Mesendoderm (in vitro differentiated cells): ENCODE measurements around the gene GLIS1.

ENCODE experiments used
- DNase-seq: peaks from one replicate; pipeline ENCODE4 v3.0.0; 2013
- H2AK5ac ChIP-seq: 2 replicates; pipeline ENCODE4 v1.6.1; 2013; ENCODE audit warnings: low read length, inconsistent platforms
- H2BK120ac ChIP-seq: 2 replicates; pipeline ENCODE4 v1.6.1; 2013; ENCODE audit warnings: low read depth, mild to moderate bottlenecking, low read length, moderate library complexity, mixed read lengths
- H2BK15ac ChIP-seq: replicated peaks from 2 replicates; pipeline ENCODE4 v1.6.1; 2013; ENCODE audit warnings: low read depth, mild to moderate bottlenecking, moderate library complexity
- H2BK5ac ChIP-seq: 2 replicates; pipeline ENCODE4 v1.6.1; 2013; ENCODE audit warnings: low read length, inconsistent platforms
- H3K18ac ChIP-seq: 2 replicates; pipeline ENCODE4 v1.6.1; 2013; ENCODE audit warnings: mild to moderate bottlenecking, low read length, mixed read lengths
- H3K23ac ChIP-seq: one replicate; pipeline ENCODE4 v1.6.1; 2013; ENCODE audit warnings: low read length
- H3K27ac ChIP-seq: 2 replicates; pipeline ENCODE4 v1.5.1; 2013; ENCODE audit warnings: low read depth, mild to moderate bottlenecking, inconsistent platforms, low read length, moderate library complexity
- H3K27me3 ChIP-seq: 2 replicates; pipeline ENCODE4 v1.6.1; 2013; ENCODE audit warnings: low read length, control low read depth, mild to moderate bottlenecking, inconsistent platforms; ENCODE audit not compliant: insufficient read depth, poor library complexity
- H3K36me3 ChIP-seq: 2 replicates; pipeline ENCODE4 v1.6.1; 2013; ENCODE audit warnings: low read length, inconsistent platforms; ENCODE audit not compliant: control insufficient read depth, insufficient read depth
- H3K4ac ChIP-seq: one replicate; pipeline ENCODE4 v1.6.1; 2013; ENCODE audit warnings: low read depth, mild to moderate bottlenecking, low read length, moderate library complexity
- H3K4me1 ChIP-seq: 2 replicates; pipeline ENCODE4 v1.6.1; 2013; ENCODE audit warnings: low read depth, low read length, inconsistent platforms; ENCODE audit not compliant: control insufficient read depth
- H3K4me2 ChIP-seq: 2 replicates; pipeline ENCODE4 v1.6.1; 2013; ENCODE audit warnings: low read length
- H3K4me3 ChIP-seq: 2 replicates; pipeline ENCODE4 v1.5.1; 2013; ENCODE audit warnings: mild to moderate bottlenecking, low read length
- H3K56ac ChIP-seq: one replicate; pipeline ENCODE4 v1.6.1; 2013; ENCODE audit warnings: low read length
- H3K79me1 ChIP-seq: 2 replicates; pipeline ENCODE4 v1.6.1; 2013; ENCODE audit warnings: low read length, inconsistent platforms
- H3K79me2 ChIP-seq: 2 replicates; pipeline ENCODE4 v1.6.1; 2013; ENCODE audit warnings: mild to moderate bottlenecking, low read length; ENCODE audit not compliant: control insufficient read depth, insufficient read depth
- H3K9ac ChIP-seq: 2 replicates; pipeline ENCODE4 v1.6.1; 2013; ENCODE audit warnings: low read length, inconsistent platforms
- H4K5ac ChIP-seq: one replicate; pipeline ENCODE4 v1.6.1; 2013; ENCODE audit warnings: low read length
- H4K8ac ChIP-seq: one replicate; pipeline ENCODE4 v1.6.1; 2013; ENCODE audit warnings: low read depth, mild to moderate bottlenecking, control low read depth, low read length, moderate library complexity
- WGBS: extraction: QIAGEN DNeasy Blood & Tissue Kit; methylation state at CpG from one replicate; pipeline ENCODE4 v1.1.7; 2013; ENCODE audit warnings: low lambda C conversion rate, missing lambda C conversion rate; ENCODE audit not compliant: insufficient coverage; ENCODE audit errors: extremely low coverage; 5-methylcytosine and 5-hydroxymethylcytosine counted together

Gene GLIS1

DNA sequence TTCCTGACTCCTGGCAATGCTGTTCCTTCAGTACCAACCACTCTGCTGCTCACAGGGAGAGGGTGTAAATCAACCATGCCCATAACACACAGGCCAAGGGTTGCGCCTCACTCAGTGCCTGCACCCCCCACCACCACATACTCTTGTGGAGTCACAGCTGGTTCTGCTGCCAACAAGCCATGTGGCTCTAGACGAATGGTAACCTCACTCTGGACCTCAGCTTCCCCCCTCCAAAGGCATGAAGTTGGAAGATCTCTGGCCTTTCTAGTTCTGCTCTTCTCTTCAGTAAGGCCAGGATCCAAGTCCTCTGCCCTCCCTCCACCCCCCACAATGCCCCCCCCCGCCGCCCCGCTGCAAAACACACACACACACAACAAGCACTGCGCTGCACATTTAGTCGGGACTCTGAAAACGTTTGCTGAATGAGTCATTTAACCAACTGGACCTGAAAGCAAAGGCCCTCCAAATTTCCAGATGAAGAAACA is 1.7 kb upstream of the GLIS1 start:
- Histone ChIP-seq H3K4me3 (no peak overlapping the region), H2BK15ac (no peak overlapping the region), H4K5ac (no peak overlapping the region), H3K4ac (no peak overlapping the region), H3K4me2 (no peak overlapping the region), H2BK120ac (no peak overlapping the region), H3K79me1 (no peaks in the 10 kb centered on the region), H4K8ac (no peak overlapping the region), H3K79me2 (peaks cover 7% of the 10 kb centered on the region), H3K27me3 (peaks cover 2% of the 10 kb centered on the region), H2BK5ac (no peak overlapping the region), H2AK5ac (peak overlapping the region; percentile 48), H3K18ac (no peak overlapping the region), H3K27ac (no peak overlapping the region), H3K9ac (no peak overlapping the region), H3K36me3 (no peaks in the 10 kb centered on the region), H3K4me1 (peaks cover 13% of the 10 kb centered on the region), H3K23ac (no peak overlapping the region), H3K56ac (no peak overlapping the region)
- WGBS: no CpG with 5 or more reads among the region's 8 CpGs
- DNase-seq: no peak

DNA sequence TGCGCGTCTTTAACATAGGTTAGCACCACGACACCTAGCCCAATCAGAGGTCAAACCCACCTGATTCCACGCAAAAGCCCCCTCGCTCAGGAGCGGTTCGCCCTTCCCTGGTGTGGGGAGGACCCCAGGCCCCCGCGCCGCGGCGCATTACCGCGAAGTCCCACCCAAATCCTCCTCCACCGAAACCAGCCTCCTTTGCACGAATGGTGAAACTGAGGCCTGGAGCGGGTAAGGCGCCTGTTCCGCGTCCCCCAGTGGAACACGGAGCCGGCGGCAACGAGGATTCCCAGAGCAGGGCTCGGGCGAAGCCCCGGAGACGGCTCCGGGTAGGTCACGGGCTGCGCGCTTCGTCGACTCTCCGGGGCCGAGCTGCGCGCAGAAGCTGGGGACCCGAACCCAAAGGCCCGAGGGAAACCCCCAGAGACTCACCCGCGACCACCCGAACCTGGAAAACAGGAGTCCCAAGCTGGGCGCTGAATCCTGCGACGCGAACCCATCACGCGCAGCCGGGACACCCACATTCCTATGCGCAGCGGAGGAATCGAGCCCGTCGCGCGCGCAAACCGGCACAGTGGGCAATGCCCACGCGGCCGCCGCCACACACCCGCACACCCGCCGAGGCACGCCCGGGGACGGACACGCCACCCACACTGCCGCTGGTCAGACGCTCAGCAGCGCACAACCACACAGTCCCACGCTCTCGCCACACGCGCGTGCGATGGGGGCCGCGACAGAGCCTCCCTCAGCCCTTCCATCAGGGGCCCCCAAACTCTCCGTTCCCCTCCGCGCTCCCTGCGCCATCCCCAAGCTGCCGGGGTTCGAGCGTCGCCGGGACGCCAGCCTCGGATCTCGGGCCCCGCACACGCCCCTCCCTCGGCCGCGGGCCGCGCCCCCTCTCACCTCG is 507 bp downstream of the GLIS1 start:
- H3K18ac ChIP-seq: peak overlapping the region; percentile 98

DNA sequence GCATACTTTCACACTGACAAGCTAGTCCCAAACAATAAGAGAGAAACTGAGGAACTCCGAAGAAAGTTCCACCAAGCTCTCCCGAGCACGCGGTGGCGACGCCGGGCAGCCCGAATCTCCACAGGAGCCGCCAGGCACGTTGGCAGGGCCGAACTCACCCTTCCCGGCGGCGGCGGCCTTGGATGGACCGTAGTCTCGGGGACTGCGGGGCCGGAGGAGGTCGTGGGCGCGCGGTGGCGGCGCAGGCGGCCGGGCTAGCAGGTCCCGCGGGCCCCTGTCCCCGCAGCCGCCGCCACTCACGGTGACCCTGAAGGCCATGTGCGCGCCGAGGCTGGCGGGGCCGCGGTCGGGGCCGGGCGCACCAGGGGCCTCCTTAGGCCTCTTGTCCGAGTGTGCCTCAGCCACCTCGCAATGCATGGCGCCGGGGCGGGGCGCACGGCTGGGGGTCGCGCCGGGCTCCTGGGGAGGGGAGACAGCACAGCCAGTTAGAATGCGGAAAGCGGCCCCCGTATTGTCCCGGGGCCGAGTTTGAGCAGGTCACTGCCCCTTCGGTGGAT is 1.2 kb downstream of the GLIS1 start:
- Histone ChIP-seq H4K5ac (no peak overlapping the region), H3K23ac (no peak overlapping the region), H2BK15ac (no peak overlapping the region), H3K4me2 (peak overlapping the region; percentile 93), H3K27ac (no peak overlapping the region), H3K4ac (peak overlapping the region; percentile 28), H2BK5ac (no peak overlapping the region), H3K56ac (peak overlapping the region; percentile 94), H3K36me3 (no peaks in the 10 kb centered on the region), H3K18ac (peak overlapping the region; percentile 98), H4K8ac (no peak overlapping the region), H3K79me2 (peaks cover 23% of the 10 kb centered on the region), H2BK120ac (peak overlapping the region; percentile 35), H3K4me3 (peak overlapping the region; percentile 52), H3K4me1 (peaks cover 22% of the 10 kb centered on the region), H3K79me1 (peaks cover 7% of the 10 kb centered on the region), H3K9ac (peak overlapping the region; percentile 80), H3K27me3 (peaks cover 2% of the 10 kb centered on the region), H2AK5ac (no peak overlapping the region)
- peak; percentile 75 for DNase-seq
- no CpG with 5 or more reads among the region's 58 CpGs for WGBS

More for the DNA sequence above, 507 bp downstream of the GLIS1 start:
- Histone ChIP-seq H2BK15ac (no peak overlapping the region), H2BK5ac (peak overlapping the region; percentile 21), H4K5ac (no peak overlapping the region), H3K27ac (no peak overlapping the region), H3K79me2 (peaks cover 21% of the 10 kb centered on the region), H3K79me1 (peaks cover 7% of the 10 kb centered on the region), H3K4me3 (peak overlapping the region; percentile 52), H3K4me2 (peak overlapping the region; percentile 93), H3K9ac (peak overlapping the region; percentile 80), H3K36me3 (no peaks in the 10 kb centered on the region), H3K56ac (peak overlapping the region; percentile 94), H3K4ac (peak overlapping the region; percentile 28), H3K4me1 (peaks cover 22% of the 10 kb centered on the region), H2BK120ac (no peak overlapping the region), H3K27me3 (peaks cover 2% of the 10 kb centered on the region), H3K23ac (peak overlapping the region; percentile 66), H2AK5ac (no peak overlapping the region), H4K8ac (no peak overlapping the region)
- no peak for DNase-seq
- no CpG with 5 or more reads among the region's 101 CpGs for WGBS

DNA sequence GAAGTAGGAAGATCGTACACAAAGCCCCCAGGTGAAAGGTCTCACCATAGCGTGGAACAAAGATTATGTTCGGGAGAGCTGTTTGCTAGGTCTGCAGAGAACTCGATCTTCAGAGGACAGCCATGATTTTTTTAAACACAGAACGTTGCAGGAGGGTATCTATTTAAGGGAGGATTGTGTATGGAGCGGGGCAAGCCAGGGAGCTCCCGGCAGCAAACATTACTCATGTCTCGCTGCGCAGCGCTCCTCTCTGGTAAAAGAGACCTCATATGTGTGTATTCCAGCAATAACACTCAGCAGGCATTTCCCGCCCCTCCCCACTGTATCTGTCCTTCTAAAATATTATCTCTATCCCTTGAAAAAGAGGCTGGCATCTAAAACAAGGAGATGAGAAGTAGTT is 2.7 kb downstream of the GLIS1 start:
- Histone ChIP-seq H2BK5ac (no peak overlapping the region), H3K36me3 (no peaks in the 10 kb centered on the region), H3K4me1 (peaks cover 24% of the 10 kb centered on the region), H2BK120ac (no peak overlapping the region), H3K27me3 (peaks cover 2% of the 10 kb centered on the region), H4K5ac (no peak overlapping the region), H3K79me1 (peaks cover 9% of the 10 kb centered on the region), H3K18ac (no peak overlapping the region), H3K4me2 (no peak overlapping the region), H3K23ac (no peak overlapping the region), H4K8ac (no peak overlapping the region), H3K79me2 (peaks cover 28% of the 10 kb centered on the region), H3K4ac (peak overlapping the region; percentile 20), H3K56ac (peak overlapping the region; percentile 72), H3K4me3 (no peak overlapping the region), H2AK5ac (no peak overlapping the region), H3K9ac (peak overlapping the region; percentile 5), H3K27ac (no peak overlapping the region), H2BK15ac (no peak overlapping the region)
- no CpG with 5 or more reads among the region's 11 CpGs for WGBS
- no peak for DNase-seq

DNA sequence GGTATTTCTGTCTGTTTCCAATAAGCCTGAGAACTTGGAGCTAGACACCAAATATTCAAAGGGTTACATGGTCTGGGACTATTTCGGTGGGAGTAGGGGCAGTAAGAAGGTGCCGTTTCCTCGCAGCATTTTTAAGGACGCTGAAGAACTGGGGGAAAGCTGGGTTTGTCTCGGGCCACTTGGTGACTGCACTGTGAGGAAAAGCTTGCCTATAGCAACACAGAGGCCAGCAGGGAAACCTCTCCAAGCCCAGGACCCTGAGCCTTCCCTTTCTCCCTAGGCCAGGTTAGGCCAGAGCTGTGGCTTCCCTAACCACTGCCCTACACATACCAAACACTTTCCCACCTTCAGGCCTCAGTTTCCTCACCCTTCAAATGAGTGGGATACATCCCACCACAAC is 3.3 kb downstream of the GLIS1 start:
- H3K4ac ChIP-seq: peak overlapping the region; percentile 20
- peak overlapping the region; percentile 61 for H2BK5ac ChIP-seq
- H2BK15ac ChIP-seq: no peak overlapping the region
- H3K4me3 ChIP-seq: no peak overlapping the region
- no peak overlapping the region for H3K27ac ChIP-seq
- H3K23ac ChIP-seq: no peak overlapping the region
- H3K18ac ChIP-seq: no peak overlapping the region
- peaks cover 24% of the 10 kb centered on the region for H3K4me1 ChIP-seq
- H3K9ac ChIP-seq: peak overlapping the region; percentile 38
- H2AK5ac ChIP-seq: peak overlapping the region; percentile 70
- H3K36me3 ChIP-seq: no peaks in the 10 kb centered on the region
- DNase-seq: no peak
- peaks cover 9% of the 10 kb centered on the region for H3K79me1 ChIP-seq
- H4K8ac ChIP-seq: no peak overlapping the region
- no CpG with 5 or more reads among the region's 5 CpGs for WGBS
- H4K5ac ChIP-seq: no peak overlapping the region
- H3K56ac ChIP-seq: peak overlapping the region; percentile 72
- no peak overlapping the region for H2BK120ac ChIP-seq
- H3K4me2 ChIP-seq: no peak overlapping the region
- H3K79me2 ChIP-seq: peaks cover 32% of the 10 kb centered on the region
- peaks cover 2% of the 10 kb centered on the region for H3K27me3 ChIP-seq
